HG02588 (cell line): Measurements from ENCODE around the gene CD164L2.
"Not testable (repeated sequence)": the region's sequence is repeated elsewhere in the genome, so short reads cannot be mapped to it uniquely, and the experiment has no call there.

Experiments used
- ATAC-seq: cut with Tn5 transposase; IDR thresholded peaks from one replicate; pipeline ENCODE4 v1.9.1; 2021; ENCODE audit warnings: mild to moderate bottlenecking, moderate library complexity; ENCODE audit not compliant: unreplicated experiment

CD164L2 gene

GRCh38 chr1:27391511-27392095 is 8.5 kb upstream of the CD164L2 start:
- ATAC-seq: no peak

- ATAC-seq: no peak
Observed at GRCh38 chr1:27388337-27389005, 5.3 kb upstream of the CD164L2 start.

- not testable (repeated sequence) for ATAC-seq
Observed at GRCh38 chr1:27384797-27385196, 1.7 kb upstream of the CD164L2 start.

GRCh38 chr1:27383661-27384060 is 528 bp upstream of the CD164L2 start:
- ATAC-seq: no peak

- ATAC-seq: no peak
Observed at GRCh38 chr1:27381969-27382762, 967 bp downstream of the CD164L2 start.

GRCh38 chr1:27380766-27381733 is 2.1 kb downstream of the CD164L2 start:
- ATAC-seq: no peak

- ATAC-seq: no peak
Observed at GRCh38 chr1:27380224-27380623, 2.9 kb downstream of the CD164L2 start.

GRCh38 chr1:27379564-27380122 is 3.5 kb downstream of the CD164L2 start:
- ATAC-seq: no peak

GRCh38 chr1:27377760-27378495 is 5.2 kb downstream of the CD164L2 start:
- no peak for ATAC-seq

- ATAC-seq: no peak
Observed at GRCh38 chr1:27374362-27375086, 8.6 kb downstream of the CD164L2 start, which contains the start of gene FCN3. Gene FCN3 (minus strand): TSS chr1:27374824. CDS start chr1:27374818, 6 bp downstream.

GRCh38 chr1:27372808-27373690 is 10.1 kb downstream of the CD164L2 start:
- ATAC-seq: no peak

- no peak for ATAC-seq
Observed at GRCh38 chr1:27372022-27372807, 10.9 kb downstream of the CD164L2 start.

- ATAC-seq: no peak
Observed at GRCh38 chr1:27368869-27369582, 14.1 kb downstream of the CD164L2 start.

GRCh38 chr1:27367160-27367650 is 15.9 kb downstream of the CD164L2 start:
- no peak for ATAC-seq

GRCh38 chr1:27366411-27367159 is 16.5 kb downstream of the CD164L2 start, which contains the start of gene MAP3K6:
Gene MAP3K6 (minus strand): TSS chr1:27366961. CDS start chr1:27366597, 364 bp downstream.
- no peak for ATAC-seq

GRCh38 chr1:27366113-27366410 is 17.1 kb downstream of the CD164L2 start:
- no peak for ATAC-seq
